ENCODE results near the gene SSTR4.

SSTR4 gene

GRCh38 chr20:23063581-23063980 lies 28.5 kb downstream of the SSTR4 start:
- Histone ChIP-seq H3K27me3 (ENCODE audit: insufficient read depth, low read length, poor library complexity, severe bottlenecking) (no peaks in the 10 kb centered on the region), H3K4me1 (ENCODE audit: insufficient read depth, low read length, poor library complexity, severe bottlenecking) (peaks cover 7% of the 10 kb centered on the region), H4K20me1 (ENCODE audit: insufficient read depth, low read length, poor library complexity, severe bottlenecking) (no peaks in the 10 kb centered on the region), H3F3A (ENCODE audit: low read depth) (no peaks in the 10 kb centered on the region), H3K9ac (ENCODE audit: low read depth, low read length, poor library complexity, severe bottlenecking) (no peak overlapping the region), H3K9me2 (replicated peaks; ENCODE audit: low read depth, low read length) (no peaks in the 10 kb centered on the region), H3K79me2 (ENCODE audit: insufficient read depth, low read length) (no peaks in the 10 kb centered on the region), H3K36me3 (ENCODE audit: insufficient read depth, low read length) (no peaks in the 10 kb centered on the region), H3K4me2 (ENCODE audit: low read depth, low read length, poor library complexity, severe bottlenecking) (no peak overlapping the region), H2AFZ (ENCODE audit: low read length) (no peak overlapping the region), H3K9me3 (ENCODE audit: insufficient read depth, low read depth, low read length) (no peaks in the 10 kb centered on the region), H3K4me3 (ENCODE audit: low read length, poor library complexity, severe bottlenecking) (no peak overlapping the region)
- TF ChIP-seq CTCF (conservative IDR thresholded peaks at IDR 0.05; ENCODE audit: low read length), result no peak
- TF ChIP-seq EZH2phosphoT487 (IDR thresholded peaks at IDR 0.05; ENCODE audit: borderline replicate concordance), result no peak

GRCh38 chr20:23065266-23066201 lies 30.4 kb downstream of the SSTR4 start:
- no peak overlapping the region for H3K9ac ChIP-seq (ENCODE audit: low read depth, low read length, poor library complexity, severe bottlenecking)
- H4K20me1 ChIP-seq (ENCODE audit: insufficient read depth, low read length, poor library complexity, severe bottlenecking), result no peaks in the 10 kb centered on the region
- H3F3A ChIP-seq (ENCODE audit: low read depth), result no peaks in the 10 kb centered on the region
- no peaks in the 10 kb centered on the region for H3K9me3 ChIP-seq (ENCODE audit: insufficient read depth, low read depth, low read length)
- TF ChIP-seq EZH2phosphoT487 (IDR thresholded peaks at IDR 0.05; ENCODE audit: borderline replicate concordance), result no peak
- no peak for TF ChIP-seq CTCF (conservative IDR thresholded peaks at IDR 0.05; ENCODE audit: low read length)
- no peaks in the 10 kb centered on the region for H3K36me3 ChIP-seq (ENCODE audit: insufficient read depth, low read length)
- no peaks in the 10 kb centered on the region for H3K79me2 ChIP-seq (ENCODE audit: insufficient read depth, low read length)
- H3K4me1 ChIP-seq (ENCODE audit: insufficient read depth, low read length, poor library complexity, severe bottlenecking), result no peaks in the 10 kb centered on the region
- H2AFZ ChIP-seq (ENCODE audit: low read length), result no peak overlapping the region
- no peak overlapping the region for H3K4me3 ChIP-seq (ENCODE audit: low read length, poor library complexity, severe bottlenecking)
- H3K27me3 ChIP-seq (ENCODE audit: insufficient read depth, low read length, poor library complexity, severe bottlenecking), result no peaks in the 10 kb centered on the region
- no peaks in the 10 kb centered on the region for H3K9me2 ChIP-seq (replicated peaks; ENCODE audit: low read depth, low read length)
- H3K4me2 ChIP-seq (ENCODE audit: low read depth, low read length, poor library complexity, severe bottlenecking), result no peak overlapping the region

DNA sequence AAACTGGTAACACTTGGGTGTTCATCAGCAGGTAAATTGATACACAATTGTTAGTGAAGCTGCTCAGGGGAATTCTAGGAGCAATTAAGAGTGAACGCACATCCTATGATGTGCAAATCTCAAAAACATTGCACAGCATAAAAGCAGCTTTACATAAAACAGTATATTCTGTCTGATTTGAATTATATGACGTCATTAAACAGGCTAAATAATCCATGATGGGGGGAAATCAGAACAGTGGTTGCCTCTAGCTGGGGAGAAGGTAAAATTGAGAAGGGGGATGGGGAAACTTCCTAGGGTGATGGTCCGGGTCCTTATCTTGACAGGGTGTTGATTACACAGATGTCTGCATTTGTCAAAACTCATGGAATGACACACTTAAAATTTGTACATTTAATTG lies 31.7 kb downstream of the SSTR4 start:
- Histone ChIP-seq H2AFZ (ENCODE audit: low read length) (no peak overlapping the region), H3K36me3 (ENCODE audit: insufficient read depth, low read length) (no peaks in the 10 kb centered on the region), H3K79me2 (ENCODE audit: insufficient read depth, low read length) (no peaks in the 10 kb centered on the region), H3K9me3 (ENCODE audit: insufficient read depth, low read depth, low read length) (no peaks in the 10 kb centered on the region), H3K4me1 (ENCODE audit: insufficient read depth, low read length, poor library complexity, severe bottlenecking) (no peaks in the 10 kb centered on the region), H3K27me3 (ENCODE audit: insufficient read depth, low read length, poor library complexity, severe bottlenecking) (no peaks in the 10 kb centered on the region), H4K20me1 (ENCODE audit: insufficient read depth, low read length, poor library complexity, severe bottlenecking) (no peaks in the 10 kb centered on the region), H3K9me2 (replicated peaks; ENCODE audit: low read depth, low read length) (no peaks in the 10 kb centered on the region), H3K4me2 (ENCODE audit: low read depth, low read length, poor library complexity, severe bottlenecking) (no peak overlapping the region), H3K4me3 (ENCODE audit: low read length, poor library complexity, severe bottlenecking) (no peak overlapping the region), H3F3A (ENCODE audit: low read depth) (no peaks in the 10 kb centered on the region), H3K9ac (ENCODE audit: low read depth, low read length, poor library complexity, severe bottlenecking) (no peak overlapping the region)
- TF ChIP-seq CTCF (conservative IDR thresholded peaks at IDR 0.05; ENCODE audit: low read length), result no peak
- TF ChIP-seq EZH2phosphoT487 (IDR thresholded peaks at IDR 0.05; ENCODE audit: borderline replicate concordance), result no peak
